MM.1S (cell line): ENCODE measurements around the gene TMEM44.

Source experiments
- DNase-seq: peaks from one replicate; pipeline ENCODE4 v3.0.0-alpha.2; 2015
- H2AFZ ChIP-seq: fragments of 300-600 bp; sonication (generic); 2 replicates; pipeline ENCODE4 v1.6.0; 2016; ENCODE audit warnings: antibody characterized with exemption, low read length
- H3F3A ChIP-seq: fragments of 300-600 bp; sonication (generic); 2 replicates; pipeline ENCODE4 v1.6.1; 2016; ENCODE audit warnings: mild to moderate bottlenecking, antibody characterized with exemption, low read length, moderate library complexity, mixed read lengths; ENCODE audit not compliant: insufficient read depth
- H3K27ac ChIP-seq: fragments of 300-600 bp; sonication (generic); 2 replicates; pipeline ENCODE4 v1.5.1; 2016; ENCODE audit warnings: mild to moderate bottlenecking, low read length
- H3K27me3 ChIP-seq: fragments of 300-600 bp; sonication (generic); replicated peaks from 2 replicates; pipeline ENCODE4 v1.6.0; 2016; ENCODE audit warnings: low read length; ENCODE audit not compliant: insufficient read depth
- H3K36me3 ChIP-seq: fragments of 300-600 bp; sonication (generic); replicated peaks from 2 replicates; pipeline ENCODE4 v1.6.1; 2016; ENCODE audit warnings: mild to moderate bottlenecking, low read length, mixed read lengths; ENCODE audit not compliant: insufficient read depth
- H3K4me1 ChIP-seq: fragments of 300-600 bp; sonication (generic); 2 replicates; pipeline ENCODE4 v1.6.1; 2016; ENCODE audit warnings: low read length, mixed read lengths
- H3K4me2 ChIP-seq: fragments of 300-600 bp; sonication (generic); 2 replicates; pipeline ENCODE4 v1.6.0; 2016; ENCODE audit warnings: low read depth, low read length
- H3K4me3 ChIP-seq: fragments of 300-600 bp; sonication (generic); 2 replicates; pipeline ENCODE4 v1.5.1; 2016; ENCODE audit warnings: low read length, mixed read lengths
- H3K79me2 ChIP-seq: fragments of 300-600 bp; sonication (generic); 2 replicates; pipeline ENCODE4 v1.6.1; 2016; ENCODE audit warnings: mixed run types, low read length, mixed read lengths
- H3K9ac ChIP-seq: fragments of 300-600 bp; sonication (generic); 2 replicates; pipeline ENCODE4 v1.6.1; 2016; ENCODE audit warnings: low read length, mixed read lengths
- H3K9me2 ChIP-seq: fragments of 300-600 bp; sonication (generic); replicated peaks from 2 replicates; pipeline ENCODE4 v1.6.1; 2016; ENCODE audit warnings: mild to moderate bottlenecking, low read length, mixed read lengths; ENCODE audit not compliant: insufficient read depth
- H3K9me3 ChIP-seq: fragments of 300-600 bp; sonication (generic); replicated peaks from 2 replicates; pipeline ENCODE4 v1.6.1; 2016; ENCODE audit warnings: mild to moderate bottlenecking, low read length, mixed read lengths; ENCODE audit not compliant: insufficient read depth
- H4K20me1 ChIP-seq: fragments of 300-600 bp; sonication (generic); 2 replicates; pipeline ENCODE4 v1.6.1; 2016; ENCODE audit warnings: mild to moderate bottlenecking, low read length, moderate library complexity, mixed read lengths; ENCODE audit not compliant: insufficient read depth
- EZH2 ChIP-seq: fragments of 300-600 bp; sonication (generic); optimal IDR thresholded peaks from 2 replicates; pipeline ENCODE3; 2017; ENCODE audit warnings: low read depth, mild to moderate bottlenecking, antibody characterized with exemption, low read length, mixed read lengths
- EZH2phosphoT487 ChIP-seq: fragments of 300-600 bp; sonication (generic); IDR thresholded peaks from 2 replicates; pipeline ENCODE4 v1.6.1; 2018; ENCODE audit warnings: antibody characterized with exemption, low read length
- TF ChIP-seq, protein P1 (sequence below): fragments of 300-600 bp; sonication (generic); IDR thresholded peaks from 2 replicates; pipeline ENCODE4 v1.5.1; 2016; ENCODE audit warnings: antibody characterized with exemption, low read length, mixed read lengths

Gene TMEM44

DNA sequence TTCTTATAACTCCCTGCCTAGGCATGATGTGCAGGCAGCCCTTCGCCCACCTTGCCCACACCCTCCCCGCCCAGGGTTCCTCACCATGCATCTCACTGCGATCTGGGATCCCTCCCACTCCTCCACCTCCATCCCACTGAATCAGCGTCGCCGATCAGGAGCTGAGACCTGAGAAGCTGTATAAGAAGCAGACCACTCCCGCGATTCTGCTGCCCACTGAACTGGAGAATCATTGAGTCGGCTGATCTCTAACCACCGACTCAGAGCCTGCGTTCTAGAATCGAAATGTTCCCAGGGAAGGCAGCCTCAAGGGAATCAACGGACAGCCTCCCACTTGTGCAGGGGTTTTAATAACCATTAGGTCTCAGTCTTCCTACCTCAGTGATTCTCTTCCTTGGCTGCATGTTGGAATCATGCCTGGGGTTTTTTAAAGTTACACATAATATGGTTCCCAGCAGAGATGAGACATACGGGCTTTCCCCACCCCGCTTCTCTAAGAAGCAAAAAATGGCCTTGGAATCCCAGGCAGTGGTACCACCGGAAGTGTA lies 60.2 kb downstream of the TMEM44 start:
- H3K4me2 ChIP-seq: no peak overlapping the region
- peaks cover 16% of the 10 kb centered on the region; the same call in 1 of the 2 replicates for H3K27me3 ChIP-seq
- H2AFZ ChIP-seq: no peak overlapping the region
- no peak overlapping the region for H3K4me3 ChIP-seq
- H3K36me3 ChIP-seq: no peaks in the 10 kb centered on the region
- TF ChIP-seq, protein P1, sequence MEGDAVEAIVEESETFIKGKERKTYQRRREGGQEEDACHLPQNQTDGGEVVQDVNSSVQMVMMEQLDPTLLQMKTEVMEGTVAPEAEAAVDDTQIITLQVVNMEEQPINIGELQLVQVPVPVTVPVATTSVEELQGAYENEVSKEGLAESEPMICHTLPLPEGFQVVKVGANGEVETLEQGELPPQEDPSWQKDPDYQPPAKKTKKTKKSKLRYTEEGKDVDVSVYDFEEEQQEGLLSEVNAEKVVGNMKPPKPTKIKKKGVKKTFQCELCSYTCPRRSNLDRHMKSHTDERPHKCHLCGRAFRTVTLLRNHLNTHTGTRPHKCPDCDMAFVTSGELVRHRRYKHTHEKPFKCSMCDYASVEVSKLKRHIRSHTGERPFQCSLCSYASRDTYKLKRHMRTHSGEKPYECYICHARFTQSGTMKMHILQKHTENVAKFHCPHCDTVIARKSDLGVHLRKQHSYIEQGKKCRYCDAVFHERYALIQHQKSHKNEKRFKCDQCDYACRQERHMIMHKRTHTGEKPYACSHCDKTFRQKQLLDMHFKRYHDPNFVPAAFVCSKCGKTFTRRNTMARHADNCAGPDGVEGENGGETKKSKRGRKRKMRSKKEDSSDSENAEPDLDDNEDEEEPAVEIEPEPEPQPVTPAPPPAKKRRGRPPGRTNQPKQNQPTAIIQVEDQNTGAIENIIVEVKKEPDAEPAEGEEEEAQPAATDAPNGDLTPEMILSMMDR: no peak
- TF ChIP-seq EZH2: no peak
- TF ChIP-seq EZH2phosphoT487: no peak
- H3K9me3 ChIP-seq: no peaks in the 10 kb centered on the region
- H3K4me1 ChIP-seq: no peaks in the 10 kb centered on the region
- no peaks in the 10 kb centered on the region for H3K9me2 ChIP-seq
- DNase-seq: no peak
- no peaks in the 10 kb centered on the region for H4K20me1 ChIP-seq
- H3F3A ChIP-seq: no peaks in the 10 kb centered on the region
- H3K79me2 ChIP-seq: no peaks in the 10 kb centered on the region
- no peak overlapping the region for H3K9ac ChIP-seq
- H3K27ac ChIP-seq: no peak overlapping the region

- Histone ChIP-seq H3K79me2 (no peaks in the 10 kb centered on the region), H3K4me2 (no peak overlapping the region), H4K20me1 (no peaks in the 10 kb centered on the region), H3K4me1 (no peaks in the 10 kb centered on the region), H3K4me3 (no peak overlapping the region), H3K9me3 (no peaks in the 10 kb centered on the region), H3K9ac (no peak overlapping the region), H3K9me2 (no peaks in the 10 kb centered on the region), H3K27ac (no peak overlapping the region), H3K27me3 (peaks cover 16% of the 10 kb centered on the region; the same call in 1 of the 2 replicates), H3K36me3 (no peaks in the 10 kb centered on the region), H3F3A (no peaks in the 10 kb centered on the region), H2AFZ (no peak overlapping the region)
- no peak for TF ChIP-seq EZH2phosphoT487
- no peak for TF ChIP-seq EZH2
- TF ChIP-seq, protein P1: no peak
- no peak for DNase-seq
Measured at GRCh38 chr3:194572143-194572789, 61.0 kb downstream of the TMEM44 start.

DNA sequence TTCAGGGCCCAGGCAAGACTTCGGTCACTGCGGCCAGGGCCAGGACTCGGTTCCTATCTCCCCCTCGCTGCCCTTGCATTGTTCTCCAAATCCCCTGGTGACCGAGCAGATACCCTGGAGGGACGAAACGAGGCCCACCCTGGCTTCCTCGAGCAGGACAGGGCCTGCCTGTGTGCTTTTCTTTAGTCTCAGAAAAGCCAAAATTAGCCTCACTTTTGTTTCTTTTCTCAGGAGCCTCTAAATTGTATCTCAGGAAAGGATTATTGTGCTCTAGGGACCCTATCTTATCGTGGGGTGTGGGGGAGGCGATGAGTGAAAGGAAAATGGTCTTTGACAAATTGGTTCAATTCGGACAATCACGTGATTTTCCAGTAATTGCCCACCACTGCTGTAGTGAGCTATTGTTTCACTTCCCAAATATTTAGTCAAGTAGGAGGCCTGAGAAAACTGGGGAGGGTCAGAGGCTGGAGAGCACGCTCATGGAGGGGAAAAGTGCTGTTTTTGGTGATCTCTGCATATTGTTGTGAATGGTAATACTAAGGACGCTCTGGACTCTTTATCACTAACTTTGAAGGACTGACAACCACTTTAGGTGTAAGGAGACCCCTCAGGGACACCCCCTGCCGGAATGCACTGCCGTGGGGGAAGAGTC lies 61.6 kb downstream of the TMEM44 start:
- Histone ChIP-seq H3K9me2 (no peaks in the 10 kb centered on the region), H4K20me1 (no peaks in the 10 kb centered on the region), H3K79me2 (no peaks in the 10 kb centered on the region), H3K27ac (no peak overlapping the region), H3K9ac (no peak overlapping the region), H3F3A (no peaks in the 10 kb centered on the region), H3K4me3 (no peak overlapping the region), H3K4me1 (no peaks in the 10 kb centered on the region), H3K4me2 (no peak overlapping the region), H3K27me3 (peaks cover 16% of the 10 kb centered on the region; the same call in 1 of the 2 replicates), H2AFZ (no peak overlapping the region), H3K36me3 (no peaks in the 10 kb centered on the region), H3K9me3 (no peaks in the 10 kb centered on the region)
- DNase-seq: no peak
- TF ChIP-seq EZH2: no peak
- TF ChIP-seq, protein P1: no peak
- no peak for TF ChIP-seq EZH2phosphoT487
